HG03442 (cell line): ENCODE results near the gene STMP1.
A peak's percentile ranks its signal among the peaks of the same experiment; 100 is the strongest.
"Not testable (repeated sequence)": the region's sequence is repeated elsewhere in the genome, so short reads cannot be mapped to it uniquely, and the experiment has no call there.

ENCODE experiments used
- ATAC-seq: cut with Tn5 transposase; IDR thresholded peaks from one replicate; pipeline ENCODE4 v1.9.1; 2021; ENCODE audit warnings: mild to moderate bottlenecking, moderate library complexity; ENCODE audit not compliant: unreplicated experiment

STMP1 gene

DNA sequence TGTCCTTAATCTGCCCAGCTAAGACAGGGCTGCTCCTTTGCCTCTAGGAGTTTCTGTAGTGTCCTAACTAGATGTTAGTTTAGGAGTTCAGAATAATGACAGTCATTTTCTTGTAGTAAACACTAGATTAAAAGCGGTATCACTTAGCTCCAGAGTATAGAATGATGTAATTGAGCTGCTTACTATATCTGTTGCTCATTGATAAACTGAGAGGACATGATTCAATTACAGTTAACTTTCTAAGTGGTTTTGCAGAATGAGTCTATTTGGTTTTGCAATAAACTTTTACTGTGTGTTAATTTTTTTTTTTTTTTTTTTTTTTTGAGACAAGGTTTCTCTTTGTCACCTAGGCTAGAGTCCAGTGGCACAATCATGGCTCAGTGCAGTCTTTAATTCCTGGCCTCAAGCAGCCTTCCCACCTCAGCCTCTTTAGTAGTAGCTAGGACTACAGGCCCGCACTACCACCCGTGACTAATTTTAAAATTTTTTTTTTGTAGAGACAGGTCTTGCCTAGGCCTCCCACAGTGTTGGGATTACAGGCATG, 1.8 kb downstream of the STMP1 start:
- ATAC-seq = no peak

DNA sequence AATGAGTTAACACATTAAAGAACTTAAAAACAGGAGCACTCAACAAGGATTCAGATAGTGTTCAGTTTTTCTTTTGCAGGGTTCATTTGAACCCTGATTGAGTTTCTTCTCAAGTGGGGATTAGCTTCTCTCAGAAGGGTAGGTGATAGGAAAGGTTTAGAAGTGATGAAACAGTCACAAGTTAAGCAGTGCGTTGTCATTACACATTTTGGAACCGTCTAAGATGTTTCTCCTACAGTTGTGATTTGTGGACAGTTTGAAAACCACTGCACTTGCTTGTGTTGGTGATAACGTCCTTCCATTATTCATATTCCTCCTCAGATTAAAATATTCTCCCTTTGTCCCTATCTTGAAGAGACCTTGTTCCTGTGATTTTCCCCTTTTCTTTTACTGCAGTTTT, 2.7 kb downstream of the STMP1 start:
- ATAC-seq = no peak

DNA sequence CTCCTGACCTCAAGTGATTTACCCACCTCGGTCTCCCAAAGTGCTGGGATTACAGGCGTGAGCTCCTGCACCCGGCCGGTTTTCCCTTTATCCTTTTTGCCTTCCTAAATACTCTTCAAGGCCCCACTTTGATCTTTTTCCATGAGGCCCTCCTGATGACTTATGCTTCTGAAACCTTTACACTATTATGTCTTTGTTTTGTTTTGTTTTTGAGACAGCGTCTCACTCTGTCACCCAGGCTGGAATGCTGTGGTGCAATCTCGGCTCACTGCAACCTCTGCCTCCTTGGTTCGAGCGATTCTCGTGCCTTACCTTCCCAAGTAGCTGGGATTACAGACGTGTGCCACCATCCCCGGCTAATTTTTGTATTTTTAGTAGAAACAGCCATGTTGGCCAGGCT, 3.8 kb downstream of the STMP1 start:
- ATAC-seq = no peak

DNA sequence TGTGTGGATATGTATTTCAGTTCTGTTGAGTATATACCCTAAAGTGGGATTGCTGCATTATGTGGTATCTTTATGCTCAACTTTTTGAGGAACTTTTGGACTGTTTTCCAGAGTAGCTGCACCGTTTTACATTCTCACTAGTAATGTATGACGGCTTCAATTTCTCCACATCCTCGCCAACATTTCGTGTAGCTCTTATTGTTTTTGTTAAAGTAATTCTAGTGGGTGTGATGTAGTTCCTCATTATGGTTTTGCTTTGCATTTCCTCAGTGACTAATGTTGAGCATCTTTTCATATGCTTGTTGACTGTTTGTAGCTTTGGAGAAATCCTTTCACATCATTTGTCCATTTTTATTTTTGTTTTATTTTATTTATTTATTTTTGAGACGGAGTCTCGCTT, 4.5 kb downstream of the STMP1 start:
- ATAC-seq = no peak

DNA sequence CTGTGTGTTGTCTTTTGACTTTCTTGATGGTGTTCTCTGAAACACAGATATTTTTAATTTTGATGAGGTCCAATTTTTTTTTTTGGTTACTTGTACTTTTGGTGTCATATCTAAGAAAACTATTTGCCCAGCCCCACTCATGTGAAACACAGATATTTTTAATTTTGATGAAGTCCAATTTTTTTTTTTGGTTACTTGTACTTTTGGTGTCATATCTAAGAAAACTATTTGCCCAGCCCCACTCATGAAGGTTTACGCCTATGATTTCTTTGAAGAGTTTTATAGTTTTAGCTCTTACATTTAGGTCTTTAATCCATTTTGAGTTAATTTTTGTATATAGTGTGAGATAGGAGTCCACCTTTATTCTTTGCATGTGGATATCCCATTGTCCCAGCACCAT, 5.3 kb downstream of the STMP1 start:
- ATAC-seq = not testable (repeated sequence)

DNA sequence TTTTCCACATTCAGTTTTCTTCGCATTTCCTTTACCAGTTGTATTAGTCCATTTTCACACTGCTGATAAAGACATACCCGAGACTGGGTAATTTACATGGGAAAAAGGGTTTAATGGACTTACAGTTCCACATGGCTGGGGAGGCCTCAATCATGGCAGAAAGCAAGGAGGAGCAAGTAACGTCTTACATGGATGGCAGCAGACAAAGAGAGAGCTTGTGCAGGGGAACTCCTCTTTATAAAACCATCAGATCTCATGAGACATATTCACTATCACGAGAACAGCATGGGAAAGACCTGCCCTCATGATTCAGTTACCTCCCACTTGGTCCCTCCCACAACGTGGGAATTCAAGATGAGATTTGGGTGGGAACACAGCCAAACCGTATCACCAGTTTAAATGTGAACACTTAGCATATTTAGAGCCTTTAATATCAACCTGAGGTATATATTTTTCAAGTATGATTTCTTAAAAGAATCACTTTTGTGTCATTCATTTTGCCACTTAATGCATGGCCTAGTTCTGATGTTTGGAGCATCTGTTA, 6.6 kb downstream of the STMP1 start:
- not testable (repeated sequence) for ATAC-seq

DNA sequence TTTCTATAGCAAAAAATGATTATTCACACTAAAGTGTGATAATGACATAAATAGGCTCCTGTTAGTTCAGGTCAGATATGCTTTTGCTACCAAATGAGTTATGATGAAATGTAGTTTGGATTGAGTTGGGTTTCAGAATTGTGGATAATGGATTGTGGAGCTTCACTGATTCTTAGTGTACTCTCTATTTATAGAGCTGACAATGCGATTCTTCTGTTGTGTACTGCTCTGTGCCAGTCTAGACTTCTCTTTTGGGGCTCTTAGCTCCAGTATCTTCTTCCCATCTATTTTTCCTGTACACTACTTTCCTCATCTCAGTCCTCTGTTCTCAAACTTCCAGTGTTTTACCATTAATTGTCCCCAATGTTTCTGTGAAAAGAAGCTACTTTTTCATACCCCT, 7.5 kb downstream of the STMP1 start:
- no peak for ATAC-seq

DNA sequence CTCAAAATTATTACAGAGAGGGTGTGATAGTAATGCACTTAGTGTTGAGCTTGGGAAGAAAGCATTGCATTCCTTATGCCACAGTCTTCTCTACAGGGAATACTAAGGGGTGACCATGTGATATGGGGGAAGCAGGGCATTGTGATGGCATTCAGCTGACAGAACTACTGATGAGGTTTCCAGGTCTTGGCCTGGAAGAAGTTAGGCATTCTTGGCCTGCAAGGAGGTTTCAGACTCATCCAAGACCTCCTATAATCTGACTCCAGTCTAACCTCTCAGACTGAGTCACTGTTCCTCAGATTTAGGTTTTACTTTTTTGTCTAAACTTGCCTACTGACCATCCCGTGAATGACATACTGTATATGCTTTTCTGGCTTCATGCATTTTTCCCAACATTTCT, 7.9 kb downstream of the STMP1 start:
- ATAC-seq = no peak

DNA sequence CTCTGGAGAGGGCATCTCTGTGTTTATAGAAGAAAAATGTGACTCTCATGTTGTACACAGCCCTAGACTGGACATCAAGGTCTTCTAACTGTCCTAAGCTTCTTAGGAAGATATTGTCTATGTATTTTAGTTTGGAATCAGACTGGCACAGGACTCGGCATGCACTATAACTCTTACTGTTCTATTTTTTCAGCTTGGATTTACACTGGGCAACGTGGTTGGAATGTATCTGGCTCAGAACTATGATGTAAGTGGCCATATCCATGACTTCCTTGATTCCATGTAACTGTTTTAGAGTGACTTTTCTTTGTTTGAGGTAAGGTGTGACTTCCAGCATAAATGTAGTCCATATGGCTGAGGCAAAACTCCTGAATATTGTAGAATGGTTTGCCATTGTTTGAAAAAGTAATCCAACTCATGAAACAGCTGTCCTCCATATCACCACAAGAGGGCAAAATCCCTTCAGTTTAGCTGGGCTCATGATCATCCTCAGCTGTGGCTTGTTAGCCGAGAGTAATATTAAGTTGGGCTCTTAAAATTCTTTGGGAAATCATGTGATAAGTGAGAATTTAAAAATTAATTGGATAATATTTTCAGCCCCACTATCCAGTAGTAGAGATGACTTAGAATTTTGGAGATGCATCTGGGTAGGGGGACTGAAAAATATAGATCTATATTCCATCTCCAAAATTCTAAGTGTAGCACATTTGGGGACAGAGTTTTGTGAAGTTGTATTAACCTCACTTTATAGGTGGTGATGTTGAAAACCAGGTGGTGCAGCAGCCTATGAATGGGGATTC, 10.4 kb downstream of the STMP1 start:
- peak; percentile 79 for ATAC-seq

DNA sequence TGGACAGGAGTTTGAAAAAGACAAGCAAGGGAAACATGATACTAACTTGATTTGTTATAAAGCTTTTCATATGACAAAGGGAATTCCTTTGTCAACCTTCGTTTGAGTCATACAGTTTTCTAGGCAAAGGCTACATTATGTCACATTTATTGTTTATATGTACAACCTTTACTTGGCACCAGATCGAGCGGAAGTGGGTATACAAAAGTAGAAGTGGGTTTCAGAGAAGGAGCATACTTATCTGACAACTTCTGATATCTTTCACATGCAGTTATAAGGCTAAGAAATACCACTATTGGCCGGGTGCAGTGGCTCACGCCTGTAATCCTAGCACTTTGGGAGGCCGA, 11.0 kb downstream of the STMP1 start:
- no peak for ATAC-seq

DNA sequence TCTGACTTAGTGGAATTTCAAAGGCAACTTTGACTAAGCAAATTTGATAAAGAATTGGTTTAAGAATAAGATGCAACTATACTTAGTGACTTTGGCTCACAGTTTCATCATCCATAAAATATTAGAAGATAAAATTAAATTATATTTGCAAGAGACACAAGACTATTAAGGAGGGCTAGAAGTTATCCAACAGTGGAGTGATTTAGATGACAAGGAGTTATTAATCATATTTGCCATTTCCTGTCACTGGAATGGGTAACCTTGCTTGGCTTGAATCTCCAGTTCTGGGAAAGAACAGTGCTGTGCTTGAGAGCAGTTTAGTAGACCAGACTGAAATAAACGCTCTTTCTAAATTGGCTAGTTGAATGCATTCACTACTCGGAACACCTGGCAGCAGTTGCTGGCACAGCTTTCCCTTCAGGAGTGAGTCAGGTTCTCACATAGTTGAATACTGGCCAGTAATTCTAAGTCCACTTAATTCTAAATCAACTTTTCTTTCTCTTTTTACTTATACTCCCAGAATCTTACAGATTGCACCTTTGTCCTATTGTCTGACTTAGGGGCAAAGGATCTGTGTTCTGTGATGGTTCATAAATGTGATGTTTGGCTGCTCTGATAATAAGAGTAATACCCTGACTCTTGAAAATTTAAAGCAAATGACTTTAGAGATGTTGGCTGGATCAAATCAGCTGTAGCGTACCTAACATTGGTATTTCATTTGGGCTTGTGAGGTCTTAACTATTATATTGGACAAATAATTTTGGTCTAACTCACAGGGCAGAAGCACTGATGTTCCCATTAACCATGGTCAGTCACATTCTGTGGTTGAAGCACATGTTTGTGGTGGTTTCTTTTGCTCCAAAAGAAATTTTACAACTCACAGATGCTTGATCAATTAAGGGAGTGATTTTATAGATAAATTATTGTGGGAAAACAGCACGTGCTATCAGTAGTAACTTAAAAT, 16.6 kb downstream of the STMP1 start:
- no peak for ATAC-seq

DNA sequence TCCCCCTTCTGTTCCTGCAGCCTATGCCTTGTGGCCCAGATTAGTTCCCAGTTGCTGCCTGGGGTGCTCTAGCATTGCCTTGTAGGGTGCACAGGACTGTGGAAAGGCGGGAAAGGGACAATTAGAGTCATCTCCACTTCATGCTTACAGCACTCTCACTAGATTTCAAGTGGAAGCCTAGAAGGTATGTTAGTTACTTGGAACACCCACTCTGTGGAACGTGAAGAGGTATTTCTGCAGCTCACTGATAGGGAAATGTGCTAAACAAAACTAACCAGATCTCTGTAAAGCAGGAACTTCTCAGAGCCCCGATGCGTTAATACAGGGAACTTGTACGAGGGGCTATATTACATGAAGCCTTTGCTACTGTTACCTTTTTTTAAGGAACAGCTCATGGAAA, 19.4 kb downstream of the STMP1 start:
- no peak for ATAC-seq

DNA sequence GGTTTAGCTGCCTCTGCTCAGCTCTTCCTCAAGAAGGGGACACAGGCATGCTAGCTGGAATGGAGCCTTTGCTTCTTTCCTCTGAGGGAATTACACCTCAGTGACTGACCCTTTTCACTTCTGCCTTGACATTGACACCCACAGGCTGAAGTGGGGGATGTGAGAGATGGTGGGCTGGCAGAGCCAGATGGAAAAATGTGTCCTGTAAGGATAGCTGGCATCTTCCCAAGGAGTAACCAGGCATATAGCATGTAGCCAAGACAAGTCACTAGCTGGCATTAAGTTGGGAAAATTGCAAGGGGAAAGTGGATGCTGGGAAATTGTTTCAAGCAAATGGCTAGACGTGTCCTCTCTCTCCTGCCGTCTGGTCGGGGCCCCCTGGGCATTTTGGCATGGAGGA, 19.9 kb downstream of the STMP1 start:
- ATAC-seq = no peak

DNA sequence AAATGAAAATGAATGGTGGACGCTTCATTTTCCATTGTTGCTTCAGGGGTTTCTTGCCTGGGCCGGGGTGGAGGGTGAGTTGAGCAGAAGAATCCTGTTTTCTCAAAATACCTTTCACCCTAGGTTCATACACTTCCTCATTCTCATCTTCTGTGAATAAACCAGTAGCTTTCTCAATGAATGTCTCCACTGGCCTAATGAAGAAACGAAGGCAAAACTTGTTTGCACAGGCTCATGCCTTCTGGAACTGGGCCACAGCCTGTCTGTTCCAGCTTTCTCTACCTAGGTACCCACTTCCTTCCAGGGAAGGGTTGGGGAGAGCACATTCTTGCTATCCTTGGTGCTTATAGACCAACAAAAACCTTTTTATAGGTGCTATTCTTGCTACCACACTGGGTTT, 21.3 kb downstream of the STMP1 start:
- no peak for ATAC-seq

DNA sequence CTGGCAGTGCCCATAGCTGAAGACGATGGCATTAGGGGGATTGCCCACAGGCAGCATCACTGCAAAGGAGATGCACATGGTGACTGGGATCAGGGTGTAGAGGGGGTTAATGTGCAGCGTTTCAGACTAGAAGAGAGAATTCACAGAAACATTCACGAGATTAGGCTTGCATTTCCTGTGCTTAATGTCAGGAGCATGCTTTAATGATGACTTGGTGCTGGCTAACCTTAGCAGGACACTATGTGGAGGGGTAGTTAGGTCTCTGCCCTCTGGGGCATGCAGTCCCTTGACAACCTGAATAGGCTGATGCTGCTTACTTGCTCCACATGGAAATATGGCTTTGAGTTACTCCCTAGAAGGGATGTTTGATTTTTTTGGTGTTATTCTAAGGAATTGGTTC, 21.8 kb downstream of the STMP1 start:
- ATAC-seq = no peak

DNA sequence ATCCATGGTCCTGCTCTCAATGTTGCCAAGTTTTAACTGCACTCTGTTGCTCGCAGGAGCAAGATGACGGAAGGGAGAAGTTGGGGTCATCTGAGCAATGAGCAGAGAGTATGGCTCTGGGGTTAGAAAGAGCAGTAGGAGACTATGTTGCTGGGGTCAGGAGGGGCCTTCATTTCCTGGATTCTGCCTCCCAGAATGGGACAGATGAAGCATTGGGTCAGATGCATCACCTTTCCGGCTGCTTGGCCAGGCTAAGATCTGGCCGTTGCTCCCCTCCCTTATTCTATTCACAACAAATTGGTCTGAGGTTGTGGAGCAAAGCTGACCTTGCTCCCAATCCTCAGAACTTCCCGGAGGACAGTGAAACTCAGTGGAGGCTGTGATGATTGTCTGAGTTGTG, 22.4 kb downstream of the STMP1 start:
- ATAC-seq = no peak

DNA sequence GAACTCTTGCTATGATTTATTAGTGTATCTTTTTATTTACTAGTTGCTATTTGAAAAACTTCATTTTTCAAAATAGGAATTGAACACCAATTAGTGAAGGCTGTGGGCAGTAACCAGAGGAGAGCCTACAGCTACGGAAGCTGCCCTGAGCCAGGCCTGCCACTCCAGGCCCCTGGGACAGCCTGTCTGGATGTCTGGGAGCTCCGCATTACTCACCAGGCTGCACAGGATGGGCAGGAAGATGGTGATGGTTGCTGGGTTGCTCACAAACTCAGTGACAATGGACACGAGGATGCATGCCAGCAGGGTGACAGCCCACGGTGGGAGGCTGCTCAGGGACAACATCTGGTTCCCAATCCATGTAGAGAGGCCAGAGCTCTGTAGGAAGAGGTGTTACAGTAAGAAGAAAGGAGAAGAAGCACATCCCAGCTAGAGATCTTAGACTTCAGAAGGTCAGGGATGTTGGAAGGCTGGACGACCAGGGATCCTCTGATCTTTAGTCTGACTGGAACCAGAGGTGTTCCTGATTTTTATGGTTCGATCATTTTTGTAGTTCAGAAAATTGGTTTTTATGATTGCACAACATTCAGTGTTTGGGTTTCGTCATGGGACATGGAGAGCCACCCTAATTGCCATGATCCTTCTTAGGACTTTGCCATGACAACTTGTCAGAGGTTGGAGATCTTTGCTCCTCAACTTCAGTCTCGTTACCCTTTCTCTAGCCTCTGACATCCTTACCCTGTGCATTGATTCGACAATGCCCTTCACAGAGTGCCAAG, 23.2 kb downstream of the STMP1 start:
- ATAC-seq = no peak

DNA sequence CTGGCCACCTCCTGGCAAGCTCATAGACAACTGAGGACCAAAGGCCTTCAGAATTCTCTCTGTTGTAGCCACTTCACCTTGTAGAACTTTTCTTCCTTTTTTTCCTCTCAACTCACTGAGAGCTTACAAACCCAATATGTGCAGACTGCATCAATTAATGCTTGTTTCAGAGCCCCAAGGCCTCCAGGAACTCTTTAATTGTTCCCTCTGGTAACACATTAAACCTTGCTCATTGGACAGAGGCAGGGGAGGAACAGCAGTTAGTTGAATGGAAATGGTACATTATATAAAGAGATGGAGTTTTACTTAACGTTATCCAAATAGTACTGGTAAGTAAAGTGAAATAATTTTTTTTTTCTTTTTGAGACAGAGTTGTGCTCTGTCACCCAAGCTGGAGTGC, 25.2 kb downstream of the STMP1 start:
- no peak for ATAC-seq

DNA sequence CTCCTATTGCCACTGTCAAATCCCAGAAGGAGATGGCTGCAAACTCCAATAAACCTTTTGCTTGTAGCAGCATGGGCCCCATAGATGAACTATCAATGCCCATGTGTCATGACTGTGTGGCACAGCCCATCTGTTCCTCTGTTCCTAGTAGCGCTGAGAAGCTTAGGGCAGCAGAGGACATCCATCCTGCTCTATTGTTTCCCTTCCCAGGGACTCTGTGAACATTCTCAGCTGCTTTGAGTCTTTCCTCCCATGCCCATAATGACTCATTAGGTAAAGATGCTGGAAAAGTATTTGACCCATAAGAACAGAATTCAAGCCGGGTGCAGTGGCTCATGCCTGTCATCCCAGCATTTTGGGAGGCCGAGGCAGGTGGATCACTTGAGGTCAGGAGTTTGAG, 28.3 kb downstream of the STMP1 start:
- ATAC-seq = no peak

DNA sequence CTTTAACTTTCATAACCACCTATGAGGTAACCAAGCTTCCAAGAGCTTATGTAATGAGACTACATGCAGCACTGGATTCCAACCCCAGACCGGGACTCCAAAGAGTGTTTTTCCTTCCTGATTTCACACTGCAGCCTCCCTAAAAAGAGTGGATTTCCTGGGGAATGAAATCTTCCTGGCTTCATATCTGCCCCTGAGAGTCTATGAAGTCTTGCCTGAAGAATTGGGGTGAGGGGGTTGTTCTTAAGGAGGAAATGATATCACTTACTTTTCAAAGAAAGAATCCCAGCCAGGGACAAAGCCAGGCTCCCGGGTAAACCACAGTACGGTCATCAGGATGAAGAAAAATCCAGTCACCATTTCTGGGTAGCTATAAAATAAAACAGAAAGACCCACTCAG, 29.7 kb downstream of the STMP1 start:
- no peak for ATAC-seq

DNA sequence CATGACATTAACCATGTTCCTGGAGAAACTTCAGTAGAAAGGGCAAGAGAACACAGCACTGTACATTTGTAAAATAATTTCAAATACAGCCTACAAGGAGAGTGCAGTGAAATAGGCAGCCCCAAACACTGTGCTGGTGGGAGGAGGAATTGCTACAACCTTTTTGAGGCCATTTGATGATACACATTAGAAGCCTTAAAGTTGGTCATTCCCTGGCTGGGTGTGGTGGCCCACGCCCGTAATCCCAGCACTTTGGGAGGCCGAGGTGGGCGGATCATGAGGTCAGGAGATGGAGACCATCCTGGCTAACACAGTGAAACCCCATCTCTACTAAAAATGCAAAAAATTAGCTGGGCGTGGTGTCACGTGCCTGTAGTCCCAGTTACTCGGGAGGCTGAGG, 30.3 kb downstream of the STMP1 start:
- ATAC-seq = not testable (repeated sequence)
